Kidney (tissue), 14 donors: ENCODE measurements around the gene PARVG. TPM values are rescaled to one million over a fixed set of nuclear protein-coding genes. Genes with fewer than 3 reads are reported as not detected.

Source experiments
- DNase-seq, 5 donors: peaks; one replicate each; pipeline ENCODE4 v3.0.0-alpha.2; 2013 to 2020
- FAIRE-seq: peaks from 2 replicates; lab custom pipeline; 2012; peaks lifted over from hg19 to GRCh38; lab: Jason Lieb, UNC
- H3K27ac ChIP-seq, 2 donors: one replicate each; pipeline ENCODE4 v1.7.0; 2013; ENCODE audit warnings: low read depth in 2 of 2, low read length in 2 of 2, inconsistent platforms in 1 of 2
- H3K27me3 ChIP-seq: one replicate; pipeline ENCODE4 v1.7.1; 2013; ENCODE audit warnings: low read length, inconsistent platforms; ENCODE audit not compliant: control insufficient read depth, insufficient read depth
- H3K36me3 ChIP-seq, 3 donors: one replicate each; pipeline versions ENCODE4 v1.7.0 to v1.7.1; 2013; ENCODE audit warnings: low read length in 3 of 3, control low read depth in 1 of 3, inconsistent platforms in 1 of 3; ENCODE audit not compliant: insufficient read depth in 3 of 3, control insufficient read depth in 2 of 3
- H3K4me1 ChIP-seq, 3 donors: one replicate each; pipeline versions ENCODE4 v1.7.0 to v1.7.1; 2013; ENCODE audit warnings: low read length in 3 of 3, inconsistent platforms in 1 of 3, low read depth in 1 of 3; ENCODE audit not compliant: control insufficient read depth in 2 of 3, insufficient read depth in 2 of 3
- H3K4me3 ChIP-seq, 3 donors: one replicate each; pipeline versions ENCODE4 v1.7.0 to v1.8.1; 2013; ENCODE audit warnings: low read length in 3 of 3, control low read depth in 1 of 3, inconsistent platforms in 1 of 3
- H3K9ac ChIP-seq, 3 donors: one replicate each; pipeline versions ENCODE4 v1.7.0 to v1.7.1; 2013; ENCODE audit warnings: low read length in 3 of 3, control low read depth in 1 of 3, inconsistent platforms in 1 of 3
- H3K9me3 ChIP-seq, 3 donors: one replicate each; pipeline versions ENCODE4 v1.7.0 to v1.7.1; 2013; ENCODE audit warnings: low read length in 3 of 3, control low read depth in 1 of 3, inconsistent platforms in 1 of 3; ENCODE audit not compliant: control insufficient read depth in 2 of 3, insufficient read depth in 1 of 3
- CTCF ChIP-seq: IDR thresholded peaks from 3 replicates; pipeline ENCODE4 v1.5.1; 2012; ENCODE audit warnings: mild to moderate bottlenecking, moderate library complexity, borderline replicate concordance; ENCODE audit not compliant: insufficient read depth; ENCODE audit errors: extremely low read depth
- intact Hi-C: fragments of 100-400 bp; cut with DNase I; formaldehyde crosslinking; loops from one replicate; pipeline ENCODE4 v1.11.1; 2022
- polyA plus RNA-seq: library from polyadenylated mRNA; stranded (reverse); fragments of 350-450 nt; fragmentation: Illumina TruSeq; extraction: RNeasy Lipid Tissue Mini Kit (QIAGEN cat#74804); gene quantifications from one replicate; pipeline ENCODE4 v1.2.3, GENCODE V29; 2014; ENCODE audit warnings: low read depth, low replicate concordance; ENCODE audit not compliant: insufficient read depth
- total RNA-seq: library from RNA; stranded (reverse); fragmentation: NEBNext Ultra II Directional; extraction: Animal tissue kit (Norgen Biotek cat#: 25700); gene quantifications from one replicate; pipeline ENCODE4 v1.2.1, GENCODE V29; 2021
- donor health status: control.
- donor health status: control.
- donor health status: control.
- donor health status: control.
- donor health status: control.
- donor health status: DM: yes; HTN: yes; CAD: no.
- donor health status: Normal renal cell carcinoma (clear cell type).

Gene PARVG
- total and polyA plus RNA-seq, 2 donors from 2014 or later, result 2.5 to 20.9 TPM

GRCh38 chr22:44147008-44147645, 33.6 kb upstream of the PARVG start:
- Histone ChIP-seq H3K9me3 (no peaks in the 10 kb centered on the region), H3K4me3 (no peak overlapping the region), H3K4me1 (no peaks in the 10 kb centered on the region), H3K9ac (no peak overlapping the region), H3K27ac (no peak overlapping the region), H3K27me3 (no peaks in the 10 kb centered on the region), H3K36me3 (no peaks in the 10 kb centered on the region)
- TF ChIP-seq CTCF, result no peak
- DNase-seq, result peak in 2 of 5 donors; percentile 34 to 35
- no peak for FAIRE-seq
- intact Hi-C loops, result no loop called here

- TF ChIP-seq CTCF, result no peak
- Histone ChIP-seq H3K27me3 (no peaks in the 10 kb centered on the region), H3K9me3 (no peaks in the 10 kb centered on the region), H3K36me3 (no peaks in the 10 kb centered on the region), H3K4me3 (no peak overlapping the region), H3K27ac (no peak overlapping the region), H3K4me1 (no peaks in the 10 kb centered on the region), H3K9ac (no peak overlapping the region)
- intact Hi-C loops, result no loop called here
- no peak for FAIRE-seq
- peak in 3 of 5 donors; percentile 44 to 59 (median 58) for DNase-seq
Measured at GRCh38 chr22:44147821-44148574, 32.7 kb upstream of the PARVG start.

- Histone ChIP-seq H3K4me1 (peaks cover 0 to 3% (median 2%) of the 10 kb centered on the region in 3 donors), H3K9ac (no peak overlapping the region), H3K9me3 (no peaks in the 10 kb centered on the region), H3K27me3 (no peaks in the 10 kb centered on the region), H3K36me3 (no peaks in the 10 kb centered on the region), H3K4me3 (no peak overlapping the region), H3K27ac (no peak overlapping the region)
- intact Hi-C loops, result no loop called here
- TF ChIP-seq CTCF, result no peak
- FAIRE-seq (no peak), DNase-seq (no peak)
Measured at GRCh38 chr22:44151676-44152075, 29.0 kb upstream of the PARVG start.
